Activated CD4-positive, alpha-beta memory T cell treated with anti-CD3 and anti-CD28 coated beads for 36 hours (primary cell): ENCODE results near the gene RAB39A. TPM values are rescaled to one million over a fixed set of nuclear protein-coding genes. Genes with fewer than 3 reads are reported as not detected.
"Not testable (repeated sequence)": the region's sequence is repeated elsewhere in the genome, so short reads cannot be mapped to it uniquely, and the experiment has no call there.

Source experiments
- CTCF ChIA-PET: fragments of 350-600 bp; sonication (Branson Sonifier 250); formaldehyde crosslinking; loops from one replicate; lab custom pipeline; 2021; ENCODE audit warnings: antibody characterized with exemption, inconsistent platforms; lab: Charles Lee
- POLR2A ChIA-PET: fragments of 350-600 bp; sonication (Branson Sonifier 250); formaldehyde crosslinking; loops from one replicate; lab custom pipeline; 2021; ENCODE audit warnings: antibody characterized with exemption; lab: Charles Lee
- DNase-seq: peaks from one replicate; pipeline ENCODE4 v3.0.0-alpha.2; 2020
- H3K27ac Mint-ChIP-seq: one replicate; pipeline ENCODE4 v1.8.0; 2021; ENCODE audit warnings: mixed read lengths
- H3K27me3 Mint-ChIP-seq: one replicate; pipeline ENCODE4 v1.8.0; 2021; ENCODE audit warnings: mixed read lengths
- H3K36me3 Mint-ChIP-seq: one replicate; pipeline ENCODE4 v1.8.0; 2021; ENCODE audit warnings: mixed read lengths
- H3K4me1 Mint-ChIP-seq: one replicate; pipeline ENCODE4 v1.8.0; 2021; ENCODE audit warnings: low read depth, mixed read lengths
- H3K4me3 Mint-ChIP-seq: one replicate; pipeline ENCODE4 v1.8.0; 2021; ENCODE audit warnings: mild to moderate bottlenecking, mixed read lengths
- H3K9me3 Mint-ChIP-seq: one replicate; pipeline ENCODE4 v1.8.0; 2021; ENCODE audit warnings: mixed read lengths
- intact Hi-C: fragments of 100-400 bp; cut with micrococcal nuclease; formaldehyde crosslinking; loops from one replicate; pipeline ENCODE4 v1.15.1; 2023
- total RNA-seq, 2 experiments: library from RNA; stranded (reverse); gene quantifications; one replicate each; pipeline ENCODE4 v1.2.3, GENCODE V29; 2021

The RAB39A gene
- total RNA-seq, 2 experiments from 2014 or later = 0.29 to 0.71 TPM

- Mint-ChIP-seq H3K4me3 (peak overlapping the region; percentile 35), H3K27me3 (peaks cover 37% of the 10 kb centered on the region), H3K4me1 (peaks cover 13% of the 10 kb centered on the region), H3K27ac (no peak overlapping the region), H3K9me3 (no peaks in the 10 kb centered on the region), H3K36me3 (peaks cover 2% of the 10 kb centered on the region)
- DNase-seq = no peak
- intact Hi-C loops = no loop called here
- CTCF ChIA-PET = interaction anchor here (2.4 kb wide), 1 partner anchor 11 kb away, joined by 6 read pairs; no protein-coding TSS in a partner anchor
- POLR2A ChIA-PET = no interaction called here
These were observed 689 bp upstream of the RAB39A start for GRCh38 chr11:107927559-107927958.

DNA sequence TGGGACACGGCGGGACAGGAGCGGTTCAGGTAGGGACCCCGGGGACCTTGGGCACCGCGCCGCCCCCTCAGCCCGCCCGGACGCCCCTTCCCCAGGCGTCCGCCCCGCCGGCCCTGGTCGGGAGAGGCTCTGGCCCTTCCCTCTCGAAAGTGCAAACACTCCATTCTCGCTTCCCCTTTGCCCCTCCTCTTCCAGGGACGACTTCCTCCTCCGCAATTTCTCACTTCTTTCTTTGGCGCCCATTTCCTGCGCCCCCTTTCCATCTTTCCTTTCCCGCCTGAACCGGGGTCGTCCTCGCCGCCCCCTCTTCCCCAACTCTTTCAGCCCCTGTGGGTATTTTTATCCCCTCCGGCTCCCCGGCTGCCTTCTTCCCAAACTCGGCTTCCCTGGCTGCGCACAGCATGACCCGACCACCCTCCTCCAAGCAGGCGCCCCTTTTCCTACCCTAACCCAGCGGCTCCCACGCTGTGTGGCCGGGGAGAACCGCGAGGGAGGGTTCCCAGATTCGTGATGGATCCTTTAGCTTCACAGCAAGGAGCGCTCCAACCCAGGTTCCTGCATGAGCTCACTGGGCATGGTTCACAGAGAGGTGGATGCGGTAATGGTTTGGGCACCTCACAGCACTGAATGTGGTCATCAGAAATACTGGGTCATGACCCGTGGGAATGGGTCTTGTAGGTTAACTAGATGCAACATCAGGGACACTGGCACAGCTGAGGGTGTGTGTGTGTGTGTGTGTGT lies 689 bp downstream of the RAB39A start:
- Mint-ChIP-seq H3K27me3 (peaks cover 32% of the 10 kb centered on the region), H3K27ac (no peak overlapping the region), H3K4me1 (peaks cover 13% of the 10 kb centered on the region), H3K4me3 (peak overlapping the region; percentile 66), H3K36me3 (peaks cover 2% of the 10 kb centered on the region), H3K9me3 (no peaks in the 10 kb centered on the region)
- ChIA-PET CTCF (no interaction called here), POLR2A (no interaction called here)
- peak; percentile 26 for DNase-seq
- intact Hi-C loops = loop anchor here (1.0 to 2.0 kb wide), 3 partner anchors 70 to 296 kb away; partner anchors contain the start of gene SLC35F2

- intact Hi-C loops = loop anchor here (2.0 kb wide), 2 partner anchors 71 to 295 kb away; partner anchors contain the start of gene SLC35F2
- peaks cover 28% of the 10 kb centered on the region for H3K27me3 Mint-ChIP-seq
- H3K4me3 Mint-ChIP-seq = peak overlapping the region; percentile 66
- no peaks in the 10 kb centered on the region for H3K9me3 Mint-ChIP-seq
- POLR2A ChIA-PET = no interaction called here
- CTCF ChIA-PET = interaction anchor here (1.4 kb wide), 1 partner anchor 12 kb away, joined by 4 read pairs; no protein-coding TSS in a partner anchor
- H3K4me1 Mint-ChIP-seq = peaks cover 13% of the 10 kb centered on the region
- peak; percentile 42 for DNase-seq
- peaks cover 2% of the 10 kb centered on the region for H3K36me3 Mint-ChIP-seq
- no peak overlapping the region for H3K27ac Mint-ChIP-seq
These were observed 1.5 kb downstream of the RAB39A start for GRCh38 chr11:107929611-107930200.

GRCh38 chr11:107931206-107931605 lies 3.0 kb downstream of the RAB39A start:
- intact Hi-C loops = no loop called here
- H3K27me3 Mint-ChIP-seq = peaks cover 20% of the 10 kb centered on the region
- peaks cover 13% of the 10 kb centered on the region for H3K4me1 Mint-ChIP-seq
- CTCF ChIA-PET = interaction anchor here (1.4 kb wide), 1 partner anchor 14 kb away, joined by 4 read pairs; no protein-coding TSS in a partner anchor
- H3K9me3 Mint-ChIP-seq = no peaks in the 10 kb centered on the region
- H3K36me3 Mint-ChIP-seq = peaks cover 2% of the 10 kb centered on the region
- no peak overlapping the region for H3K27ac Mint-ChIP-seq
- no peak for DNase-seq
- no peak overlapping the region for H3K4me3 Mint-ChIP-seq
- POLR2A ChIA-PET = no interaction called here

DNA sequence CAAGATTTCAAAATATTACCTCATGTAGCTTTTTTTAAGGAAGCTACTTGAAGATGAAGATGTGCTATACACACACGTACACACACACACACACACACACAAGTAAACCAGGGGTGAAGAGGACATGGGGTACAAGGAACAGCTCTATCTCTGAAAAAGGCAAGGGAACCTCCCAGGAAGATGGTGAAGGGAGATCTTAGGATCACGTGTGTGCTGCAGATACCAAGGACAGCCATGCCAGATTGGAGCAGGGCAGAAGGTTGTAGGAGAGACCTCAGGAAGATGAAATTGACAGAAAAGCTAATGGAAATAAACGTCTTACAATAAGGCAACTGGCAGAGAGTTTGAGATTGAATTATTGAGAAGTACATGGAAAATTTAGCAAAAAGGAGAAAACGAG lies 19.7 kb downstream of the RAB39A start:
- Mint-ChIP-seq H3K27me3 (no peaks in the 10 kb centered on the region), H3K4me3 (no peak overlapping the region), H3K9me3 (no peaks in the 10 kb centered on the region), H3K4me1 (no peaks in the 10 kb centered on the region), H3K27ac (no peak overlapping the region), H3K36me3 (no peaks in the 10 kb centered on the region)
- intact Hi-C loops = no loop called here
- DNase-seq = no peak
- ChIA-PET POLR2A (no interaction called here), CTCF (no interaction called here)

GRCh38 chr11:107948328-107948727 lies 20.1 kb downstream of the RAB39A start:
- H3K27me3 Mint-ChIP-seq, CTCF ChIA-PET, POLR2A ChIA-PET, H3K9me3 Mint-ChIP-seq, H3K36me3 Mint-ChIP-seq, H3K4me3 Mint-ChIP-seq, H3K4me1 Mint-ChIP-seq, H3K27ac Mint-ChIP-seq, DNase-seq, intact Hi-C loops: not testable (repeated sequence)

DNA sequence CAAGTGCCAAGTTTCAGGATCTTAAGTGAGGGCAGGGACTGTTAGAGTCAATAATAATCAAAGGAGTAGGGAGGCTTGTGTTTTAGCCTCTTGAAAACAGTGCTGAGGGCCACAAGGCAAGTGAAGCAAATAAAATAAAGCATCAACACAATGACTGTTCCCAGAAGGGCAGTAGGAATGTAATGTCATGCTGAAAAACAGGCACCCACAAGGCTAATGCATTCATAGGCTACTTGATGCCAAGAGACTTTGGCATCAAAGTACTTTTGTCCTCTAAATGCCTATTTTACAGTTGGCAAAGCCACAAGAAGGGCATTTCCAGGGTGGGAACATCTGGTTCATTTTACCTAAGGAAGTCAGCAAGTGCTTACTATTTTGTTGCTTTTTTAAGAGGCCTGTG lies 22.9 kb downstream of the RAB39A start:
- Mint-ChIP-seq H3K27ac (no peak overlapping the region), H3K36me3 (no peaks in the 10 kb centered on the region), H3K4me3 (no peak overlapping the region), H3K4me1 (no peaks in the 10 kb centered on the region), H3K27me3 (no peaks in the 10 kb centered on the region), H3K9me3 (no peaks in the 10 kb centered on the region)
- CTCF ChIA-PET = no interaction called here
- intact Hi-C loops = no loop called here
- POLR2A ChIA-PET = no interaction called here
- no peak for DNase-seq

DNA sequence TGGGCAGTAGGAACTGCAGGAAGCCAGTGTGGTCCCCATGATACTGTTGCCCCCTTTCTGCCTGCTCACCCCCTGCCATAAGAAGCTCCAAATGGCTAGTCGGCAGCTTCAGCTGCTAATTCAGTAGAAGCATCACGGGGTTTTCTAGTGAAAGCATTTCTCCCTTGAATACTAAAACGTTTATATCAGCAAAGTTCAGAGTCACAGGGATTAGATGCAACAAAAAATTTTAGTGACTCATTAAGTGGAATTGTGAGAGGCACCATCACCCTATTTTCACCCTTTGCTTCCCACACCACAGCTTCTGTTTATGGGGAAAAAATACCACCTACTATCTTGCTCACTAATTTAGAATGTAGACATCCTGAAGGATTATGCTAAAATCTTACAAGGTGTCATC lies 25.2 kb downstream of the RAB39A start:
- Mint-ChIP-seq H3K27me3 (peaks cover 2% of the 10 kb centered on the region), H3K9me3 (no peaks in the 10 kb centered on the region), H3K4me3 (no peak overlapping the region), H3K36me3 (no peaks in the 10 kb centered on the region), H3K4me1 (no peaks in the 10 kb centered on the region), H3K27ac (no peak overlapping the region)
- intact Hi-C loops = no loop called here
- ChIA-PET CTCF (no interaction called here), POLR2A (no interaction called here)
- no peak for DNase-seq

GRCh38 chr11:107956543-107956942 lies 28.3 kb downstream of the RAB39A start:
- H3K27me3 Mint-ChIP-seq = peaks cover 2% of the 10 kb centered on the region
- no peaks in the 10 kb centered on the region for H3K9me3 Mint-ChIP-seq
- DNase-seq = no peak
- intact Hi-C loops = no loop called here
- CTCF ChIA-PET = no interaction called here
- no peaks in the 10 kb centered on the region for H3K4me1 Mint-ChIP-seq
- no peak overlapping the region for H3K27ac Mint-ChIP-seq
- H3K4me3 Mint-ChIP-seq = no peak overlapping the region
- no peaks in the 10 kb centered on the region for H3K36me3 Mint-ChIP-seq
- POLR2A ChIA-PET = no interaction called here

- DNase-seq = no peak
- H3K36me3 Mint-ChIP-seq = no peaks in the 10 kb centered on the region
- H3K27me3 Mint-ChIP-seq = peaks cover 6% of the 10 kb centered on the region
- H3K4me3 Mint-ChIP-seq = no peak overlapping the region
- H3K27ac Mint-ChIP-seq = no peak overlapping the region
- ChIA-PET POLR2A (no interaction called here), CTCF (no interaction called here)
- H3K4me1 Mint-ChIP-seq = no peaks in the 10 kb centered on the region
- no peaks in the 10 kb centered on the region for H3K9me3 Mint-ChIP-seq
- intact Hi-C loops = no loop called here
These were observed 28.9 kb downstream of the RAB39A start for GRCh38 chr11:107957109-107957588.

DNA sequence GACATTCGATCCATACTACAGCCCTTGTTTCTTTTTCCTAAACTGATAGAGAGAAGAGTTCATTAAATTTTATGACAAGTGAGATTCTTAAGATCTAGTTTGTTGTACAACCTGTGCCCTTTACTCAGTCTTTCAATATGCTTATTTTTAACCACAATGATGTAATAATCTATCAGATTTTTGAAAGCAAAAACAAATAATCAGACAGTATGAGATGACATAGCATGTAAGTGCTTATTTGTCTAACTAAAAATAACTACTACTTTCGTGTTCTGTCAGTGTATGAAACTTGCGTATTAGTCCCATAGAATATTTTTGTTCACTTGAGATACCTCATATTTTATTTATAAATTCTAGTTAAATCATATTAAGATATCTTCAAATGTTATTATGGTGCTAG lies 33.2 kb downstream of the RAB39A start:
- H3K27me3 Mint-ChIP-seq = peaks cover 7% of the 10 kb centered on the region
- no peaks in the 10 kb centered on the region for H3K36me3 Mint-ChIP-seq
- intact Hi-C loops = no loop called here
- H3K4me1 Mint-ChIP-seq = no peaks in the 10 kb centered on the region
- POLR2A ChIA-PET = no interaction called here
- DNase-seq = no peak
- no peaks in the 10 kb centered on the region for H3K9me3 Mint-ChIP-seq
- no peak overlapping the region for H3K4me3 Mint-ChIP-seq
- no peak overlapping the region for H3K27ac Mint-ChIP-seq
- CTCF ChIA-PET = no interaction called here

GRCh38 chr11:107962181-107962580 lies 33.9 kb downstream of the RAB39A start:
- intact Hi-C loops = no loop called here
- no peak overlapping the region for H3K4me3 Mint-ChIP-seq
- peaks cover 7% of the 10 kb centered on the region for H3K27me3 Mint-ChIP-seq
- ChIA-PET POLR2A (no interaction called here), CTCF (no interaction called here)
- H3K36me3 Mint-ChIP-seq = no peaks in the 10 kb centered on the region
- no peak for DNase-seq
- no peak overlapping the region for H3K27ac Mint-ChIP-seq
- H3K4me1 Mint-ChIP-seq = no peaks in the 10 kb centered on the region
- H3K9me3 Mint-ChIP-seq = no peaks in the 10 kb centered on the region
